Activated gamma-delta T cell treated with Interleukin-2 at 50 U/mL for 16 hours (primary cell): ENCODE data around the gene FOXP1.

Experiments used
- DNase-seq: peaks from one replicate; pipeline ENCODE4 v3.0.0-alpha.2; 2020

Gene FOXP1

GRCh38 chr3:71062952-71063772 is 520.4 kb downstream of the FOXP1 start:
- no peak for DNase-seq

GRCh38 chr3:71062037-71062932 is 521.2 kb downstream of the FOXP1 start:
- DNase-seq, result no peak

- no peak for DNase-seq
Observed at GRCh38 chr3:71061581-71061980, 521.9 kb downstream of the FOXP1 start.

- no peak for DNase-seq
Observed at GRCh38 chr3:71061037-71061436, 522.5 kb downstream of the FOXP1 start.

- DNase-seq, result no peak
Observed at GRCh38 chr3:71060536-71060935, 523.0 kb downstream of the FOXP1 start.

- no peak for DNase-seq
Observed at GRCh38 chr3:71057526-71057894, 526.0 kb downstream of the FOXP1 start.

- no peak for DNase-seq
Observed at GRCh38 chr3:71056327-71056726, 527.2 kb downstream of the FOXP1 start.

GRCh38 chr3:71055257-71056001 is 528.1 kb downstream of the FOXP1 start:
- no peak for DNase-seq

GRCh38 chr3:71054312-71054711 is 529.2 kb downstream of the FOXP1 start:
- no peak for DNase-seq

- DNase-seq, result no peak
Observed at GRCh38 chr3:71053495-71053894, 530.0 kb downstream of the FOXP1 start.

- no peak for DNase-seq
Observed at GRCh38 chr3:71052716-71053115, 530.8 kb downstream of the FOXP1 start.

- DNase-seq, result no peak
Observed at GRCh38 chr3:71051893-71052687, 531.4 kb downstream of the FOXP1 start.

GRCh38 chr3:71051259-71051595 is 532.3 kb downstream of the FOXP1 start:
- no peak for DNase-seq

GRCh38 chr3:71050538-71051258 is 532.8 kb downstream of the FOXP1 start:
- DNase-seq, result no peak

GRCh38 chr3:71050166-71050537 is 533.4 kb downstream of the FOXP1 start:
- DNase-seq, result no peak

- DNase-seq, result no peak
Observed at GRCh38 chr3:71048948-71049347, 534.6 kb downstream of the FOXP1 start.

GRCh38 chr3:71047616-71048531 is 535.7 kb downstream of the FOXP1 start:
- DNase-seq, result no peak

- no peak for DNase-seq
Observed at GRCh38 chr3:71046791-71047190, 536.7 kb downstream of the FOXP1 start.

GRCh38 chr3:71045917-71046282 is 537.6 kb downstream of the FOXP1 start:
- no peak for DNase-seq

GRCh38 chr3:71045212-71045916 is 538.2 kb downstream of the FOXP1 start:
- no peak for DNase-seq
